ENCODE results near the gene LRRC75A. TPM values are rescaled to one million over a fixed set of nuclear protein-coding genes. Genes with fewer than 3 reads are reported as not detected.
A peak's percentile ranks its signal among the peaks of the same experiment; 100 is the strongest.

LRRC75A gene
- total and polyA plus RNA-seq, 2 of the 8 experiments (the other 6 are each of a cell fraction or from before 2014, with no cell fraction given): 9.7 to 9.9 TPM

GRCh38 chr17:16515933-16516332, 23.9 kb upstream of the LRRC75A start:
- Histone ChIP-seq H2AK5ac (ENCODE audit: low read depth, low read length) (no peak overlapping the region), H3K14ac (ENCODE audit: insufficient read length) (no peak overlapping the region), H3K18ac (ENCODE audit: extremely low read depth, low read length) (peak overlapping the region; percentile 62; the same call in 1 of the 2 replicates), H3K27ac (ENCODE audit: low read depth, low read length) (no peak overlapping the region), H3K4me2 (ENCODE audit: insufficient read depth in 1 of 2, low read depth in 2 of 2, low read length in 2 of 2) (no peak overlapping the region), H4K20me1 (replicated peaks in 1 of 2; ENCODE audit: control insufficient read depth in 1 of 2, insufficient read depth in 2 of 2, low read length in 2 of 2) (no peaks in the 10 kb centered on the region), H3K4ac (replicated peaks; ENCODE audit: insufficient read length, low read depth, low read length) (no peak overlapping the region), H3K9ac (replicated peaks in 1 of 4; ENCODE audit: extremely low read depth in 1 of 4, low read depth in 3 of 4, low read length in 3 of 4) (no peak overlapping the region), H4K91ac (replicated peaks; ENCODE audit: insufficient read length, low read length) (no peak overlapping the region), H3K27me3 (replicated peaks in 1 of 4; ENCODE audit: control insufficient read depth in 3 of 4, extremely low read depth in 1 of 4, insufficient read depth in 3 of 4, low read length in 3 of 4) (peaks cover 0 to 2% (median 0%) of the 10 kb centered on the region in 4 experiments; a peak in 1 of 7 replicates), H3K4me3 (ENCODE audit: extremely low read depth in 1 of 4, insufficient read depth in 2 of 4, low read depth in 3 of 4, low read length in 4 of 4) (no peak overlapping the region), H3K79me2 (ENCODE audit: control insufficient read depth in 1 of 2, insufficient read depth in 2 of 2, low read length in 2 of 2) (no peaks in the 10 kb centered on the region), H3K79me1 (ENCODE audit: low read depth, low read length) (no peaks in the 10 kb centered on the region), H2BK15ac (ENCODE audit: low read length) (peak overlapping the region; percentile 88; the same call in 1 of the 2 replicates), H3K9me3 (ENCODE audit: insufficient read depth in 2 of 2, low read depth in 1 of 2, low read length in 1 of 2) (no peaks in the 10 kb centered on the region), H3K4me1 (replicated peaks in 1 of 4; ENCODE audit: control insufficient read depth in 3 of 4, insufficient read depth in 4 of 4, low read length in 3 of 4) (peaks cover 4 to 12% (median 10%) of the 10 kb centered on the region in 4 experiments), H4K5ac (ENCODE audit: insufficient read length, low read depth, low read length) (no peak overlapping the region), H3K23ac (ENCODE audit: insufficient read length) (no peak overlapping the region), H2BK120ac (replicated peaks; ENCODE audit: low read depth, low read length) (no peak overlapping the region), H2BK20ac (ENCODE audit: low read length) (no peak overlapping the region), H4K8ac (ENCODE audit: extremely low read depth, insufficient read depth, low read length) (no peak overlapping the region), H3K56ac (replicated peaks; ENCODE audit: insufficient read length, low read depth, low read length) (no peak overlapping the region), H2AFZ (ENCODE audit: low read length) (no peak overlapping the region), H2BK5ac (ENCODE audit: low read depth, low read length) (no peak overlapping the region), H3K36me3 (ENCODE audit: control insufficient read depth in 2 of 4, insufficient read depth in 4 of 4, low read length in 3 of 4) (no peaks in the 10 kb centered on the region), H2BK12ac (ENCODE audit: low read depth, low read length) (0 out of 2 replicates have a peak overlapping the region, but pooled peaks have one; percentile 19), H3K23me2 (ENCODE audit: low read depth, low read length) (no peaks in the 10 kb centered on the region)
- DNase-seq (ENCODE audit: low read depth in 1 of 2, low spot score in 2 of 2): no peak
- no peak for TF ChIP-seq MAX (IDR thresholded peaks at IDR 0.05)
- no peak for TF ChIP-seq POLR2A (IDR thresholded peaks at IDR 0.05; ENCODE audit: control extremely low read depth in 1 of 2, low read depth in 2 of 2, low read length in 2 of 2)
- POLR2A ChIA-PET (ENCODE audit: partially characterized antibody): no interaction called here
- CTCF ChIA-PET (ENCODE audit: partially characterized antibody): interaction anchor here (1.1 to 34.1 kb wide), 2 partner anchors 14 to 58 kb away, joined by 3 to 941 read pairs; no protein-coding TSS in a partner anchor
- FAIRE-seq: no peak
- 94% methylated on average over 4 of the region's 4 CpGs; no CpG with 5 or more reads in 1 of the 2 experiments for WGBS, 2 experiments (ENCODE audit: extremely low coverage in 1 of 2, insufficient coverage in 1 of 2, insufficient read length in 1 of 2, insufficient replicate concordance in 2 of 2, low coverage in 1 of 2, low lambda C conversion rate in 2 of 2, missing lambda C conversion rate in 1 of 2)

All from H1 (cell line).